WTC11 (cell line): ENCODE measurements around the gene TMEM190. TPM values are rescaled to one million over a fixed set of nuclear protein-coding genes. Genes with fewer than 3 reads are reported as not detected.

ENCODE experiments used
- ATAC-seq: fragments of 200-7000 bp; cut with Tn5 transposase; 2 replicates; pipeline ENCODE4 v1.10.0; 2021; ENCODE audit warnings: mild to moderate bottlenecking, moderate library complexity
- CTCF ChIA-PET: fragments of 300-600 bp; sonication (Branson Sonifier 250); formaldehyde crosslinking; loops from one replicate; lab custom pipeline; 2021; ENCODE audit warnings: antibody characterized with exemption; lab: Charles Lee
- POLR2A ChIA-PET: fragments of 350-600 bp; sonication (Branson Sonifier 250); formaldehyde crosslinking; loops from one replicate; lab custom pipeline; 2021; ENCODE audit warnings: antibody characterized with exemption; lab: Charles Lee
- DNase-seq: peaks from one replicate; pipeline ENCODE4 v3.0.0; 2021; ENCODE audit warnings: low spot score
- H3K27ac Mint-ChIP-seq: 2 replicates; pipeline ENCODE4 v1.8.0; 2021; ENCODE audit warnings: mixed read lengths
- H3K27me3 Mint-ChIP-seq: 2 replicates; pipeline ENCODE4 v1.8.0; 2021; ENCODE audit warnings: low read depth, mild to moderate bottlenecking, moderate library complexity, mixed read lengths
- H3K36me3 Mint-ChIP-seq: 2 replicates; pipeline ENCODE4 v1.8.0; 2021; ENCODE audit warnings: mixed read lengths
- H3K4me1 Mint-ChIP-seq: 2 replicates; pipeline ENCODE4 v1.8.0; 2022; ENCODE audit warnings: mixed read lengths
- H3K4me3 Mint-ChIP-seq: 2 replicates; pipeline ENCODE4 v1.8.0; 2021; ENCODE audit warnings: mild to moderate bottlenecking, moderate library complexity, mixed read lengths
- H3K9me3 Mint-ChIP-seq: 2 replicates; pipeline ENCODE4 v1.8.0; 2021; ENCODE audit warnings: mixed read lengths
- ATF3 ChIP-seq: sonication (generic); formaldehyde crosslinking; conservative IDR thresholded peaks from 2 replicates; pipeline ENCODE4 v1.8.1; 2022; ENCODE audit warnings: mild to moderate bottlenecking, missing genetic modification reagents
- CDX4 ChIP-seq: fragments of 250-450 bp; sonication (Bioruptor Pico); IDR thresholded peaks from 2 replicates; pipeline ENCODE4 v1.9.0; 2021; ENCODE audit warnings: moderate library complexity, mild to moderate bottlenecking, inconsistent platforms, borderline replicate concordance
- CREM ChIP-seq: sonication (generic); formaldehyde crosslinking; IDR thresholded peaks from 2 replicates; pipeline ENCODE4 v1.8.1; 2022; ENCODE audit warnings: mild to moderate bottlenecking, missing genetic modification reagents, moderate library complexity
- CTCF ChIP-seq: fragments of 200-600 bp; IDR thresholded peaks from 2 replicates; pipeline ENCODE4 v1.8.0; 2022; ENCODE audit warnings: antibody characterized with exemption
- E2F5 ChIP-seq: sonication (generic); formaldehyde crosslinking; IDR thresholded peaks from 2 replicates; pipeline ENCODE4 v1.8.1; 2022; ENCODE audit warnings: mild to moderate bottlenecking, moderate library complexity, missing genetic modification reagents
- ESRRA ChIP-seq: sonication (generic); formaldehyde crosslinking; IDR thresholded peaks from 2 replicates; pipeline ENCODE4 v1.8.1; 2022; ENCODE audit warnings: mild to moderate bottlenecking, missing genetic modification reagents, borderline replicate concordance
- FOXJ3 ChIP-seq: sonication (generic); formaldehyde crosslinking; IDR thresholded peaks from 2 replicates; pipeline ENCODE4 v1.9.0; 2021; ENCODE audit warnings: missing genetic modification reagents, mild to moderate bottlenecking, borderline replicate concordance
- FOXP1 ChIP-seq: sonication (generic); formaldehyde crosslinking; IDR thresholded peaks from 2 replicates; pipeline ENCODE4 v1.8.0; 2022; ENCODE audit warnings: missing genetic modification reagents, mild to moderate bottlenecking, moderate library complexity, borderline replicate concordance
- GABPB1 ChIP-seq: sonication (generic); formaldehyde crosslinking; IDR thresholded peaks from 2 replicates; pipeline ENCODE4 v1.8.1; 2023; ENCODE audit warnings: mild to moderate bottlenecking, missing genetic modification reagents
- IRF1 ChIP-seq: sonication (generic); formaldehyde crosslinking; IDR thresholded peaks from 2 replicates; pipeline ENCODE4 v1.8.0; 2023; ENCODE audit warnings: missing genetic modification reagents
- IRF2 ChIP-seq: sonication (generic); formaldehyde crosslinking; IDR thresholded peaks from 2 replicates; pipeline ENCODE4 v1.8.0; 2022; ENCODE audit warnings: low read depth, missing genetic modification reagents, borderline replicate concordance
- KAT7 ChIP-seq: sonication (generic); formaldehyde crosslinking; IDR thresholded peaks from 2 replicates; pipeline ENCODE4 v1.8.1; 2023; ENCODE audit warnings: missing genetic modification reagents, mild to moderate bottlenecking, borderline replicate concordance
- MXD4 ChIP-seq: fragments of 250-450 bp; sonication (Bioruptor Pico); IDR thresholded peaks from 2 replicates; pipeline ENCODE4 v1.8.0; 2021; ENCODE audit warnings: mild to moderate bottlenecking, moderate library complexity, borderline replicate concordance
- NR2C2 ChIP-seq: sonication (generic); formaldehyde crosslinking; IDR thresholded peaks from 2 replicates; pipeline ENCODE4 v1.8.0; 2022; ENCODE audit warnings: mild to moderate bottlenecking, missing genetic modification reagents
- RELA ChIP-seq: sonication (generic); formaldehyde crosslinking; IDR thresholded peaks from 2 replicates; pipeline ENCODE4 v1.8.1; 2022; ENCODE audit warnings: missing genetic modification reagents, mild to moderate bottlenecking, borderline replicate concordance
- TP53 ChIP-seq: sonication (generic); formaldehyde crosslinking; IDR thresholded peaks from 2 replicates; pipeline ENCODE4 v1.8.1; 2023; ENCODE audit warnings: mild to moderate bottlenecking, missing genetic modification reagents
- USF2 ChIP-seq: sonication (generic); formaldehyde crosslinking; IDR thresholded peaks from 2 replicates; pipeline ENCODE4 v1.8.1; 2023; ENCODE audit warnings: mild to moderate bottlenecking, missing genetic modification reagents, moderate library complexity
- ZBTB21 ChIP-seq: sonication (generic); formaldehyde crosslinking; IDR thresholded peaks from 2 replicates; pipeline ENCODE4 v1.8.1; 2023; ENCODE audit warnings: mild to moderate bottlenecking, missing genetic modification reagents, borderline replicate concordance
- ZMAT4 ChIP-seq: fragments of 250-450 bp; sonication (Bioruptor Pico); IDR thresholded peaks from 2 replicates; pipeline ENCODE4 v1.9.0; 2021; ENCODE audit warnings: mild to moderate bottlenecking
- ZNF219 ChIP-seq: sonication (generic); formaldehyde crosslinking; IDR thresholded peaks from 2 replicates; pipeline ENCODE4 v1.8.0; 2023; ENCODE audit warnings: missing genetic modification reagents, mild to moderate bottlenecking, borderline replicate concordance
- ZNF425 ChIP-seq: fragments of 250-450 bp; sonication (Bioruptor Pico); conservative IDR thresholded peaks from 2 replicates; pipeline ENCODE4 v1.9.0; 2021; ENCODE audit warnings: mild to moderate bottlenecking
- ZNF532 ChIP-seq: fragments of 250-450 bp; sonication (Bioruptor Pico); IDR thresholded peaks from 2 replicates; pipeline ENCODE4 v1.9.0; 2021; ENCODE audit warnings: mild to moderate bottlenecking, borderline replicate concordance
- ZNF671 ChIP-seq: fragments of 250-450 bp; sonication (Bioruptor Pico); IDR thresholded peaks from 2 replicates; pipeline ENCODE4 v1.8.0; 2021; ENCODE audit warnings: mild to moderate bottlenecking
- total RNA-seq: library from RNA; stranded (reverse); gene quantifications from 3 replicates; pipeline ENCODE4 v1.2.3, GENCODE V29; 2021

The TMEM190 gene
- total RNA-seq, 1 experiment from 2014 or later, result 0.33 TPM

GRCh38 chr19:55365964-55366363 lies 10.7 kb upstream of the TMEM190 start:
- ATAC-seq, result no peak

GRCh38 chr19:55366790-55367189 lies 9.8 kb upstream of the TMEM190 start:
- CTCF ChIA-PET, result interaction anchor here (1.0 to 1.3 kb wide), 3 partner anchors 9 to 52 kb away, joined by 3 to 4 read pairs (median 3); no protein-coding TSS in a partner anchor
- no peaks in the 10 kb centered on the region for H3K9me3 Mint-ChIP-seq
- peaks cover 74% of the 10 kb centered on the region for H3K27me3 Mint-ChIP-seq
- POLR2A ChIA-PET, result no interaction called here
- no peak for ATAC-seq
- no peak overlapping the region for H3K27ac Mint-ChIP-seq
- no peaks in the 10 kb centered on the region for H3K36me3 Mint-ChIP-seq
- H3K4me1 Mint-ChIP-seq, result peaks cover 7% of the 10 kb centered on the region
- H3K4me3 Mint-ChIP-seq, result no peak overlapping the region
- DNase-seq, result no peak
- TF ChIP-seq FOXJ3 (CRISPR knock-in tag) (no peak), ZNF671 (no peak), ZMAT4 (no peak), ZNF532 (CRISPR knock-in tag) (no peak), MXD4 (CRISPR knock-in tag) (no peak), ZNF219 (CRISPR knock-in tag) (no peak), IRF1 (CRISPR knock-in tag) (no peak), E2F5 (CRISPR knock-in tag) (no peak), CREM (CRISPR knock-in tag) (no peak), FOXP1 (CRISPR knock-in tag) (no peak), USF2 (no peak), CDX4 (CRISPR knock-in tag) (no peak), CTCF (no peak), TP53 (CRISPR knock-in tag) (no peak), RELA (no peak)

More at GRCh38 chr19:55365964-55366363, 10.7 kb upstream of the TMEM190 start:
- ChIA-PET POLR2A (no interaction called here), CTCF (interaction anchor here (1.0 to 1.3 kb wide), 4 partner anchors 10 to 52 kb away, joined by 3 to 4 read pairs (median 3); no protein-coding TSS in a partner anchor)
- no peak for DNase-seq
- Mint-ChIP-seq H3K36me3 (no peaks in the 10 kb centered on the region), H3K27ac (no peak overlapping the region), H3K27me3 (peaks cover 66% of the 10 kb centered on the region), H3K4me1 (peaks cover 7% of the 10 kb centered on the region), H3K9me3 (no peaks in the 10 kb centered on the region), H3K4me3 (no peak overlapping the region)
- TF ChIP-seq IRF2 (CRISPR knock-in tag), result no peak
- TF ChIP-seq ESRRA, result no peak
- no peak for TF ChIP-seq ZNF425
- TF ChIP-seq KAT7 (CRISPR knock-in tag), result no peak
- no peak for TF ChIP-seq NR2C2 (CRISPR knock-in tag)
- TF ChIP-seq ZNF671, result no peak
- TF ChIP-seq ATF3, result no peak
- no peak for TF ChIP-seq GABPB1 (CRISPR knock-in tag)
- no peak for TF ChIP-seq ZBTB21 (CRISPR knock-in tag)
